Testis (tissue), 3 donors: ENCODE measurements around the gene POLR1G. TPM values are rescaled to one million over a fixed set of nuclear protein-coding genes. Genes with fewer than 3 reads are reported as not detected.

Experiments used
- DNase-seq: peaks from one replicate; pipeline ENCODE4 v3.0.0-alpha.2; 2019
- H3K27ac ChIP-seq, 2 donors: fragments of 200-600 bp; sonication (generic); one replicate each; pipeline ENCODE4 v1.5.1; 2019
- H3K27me3 ChIP-seq: fragments of 200-600 bp; sonication (generic); one replicate; pipeline ENCODE4 v1.5.1; 2019
- H3K36me3 ChIP-seq: fragments of 200-600 bp; sonication (generic); one replicate; pipeline ENCODE4 v1.5.1; 2017; ENCODE audit warnings: low read depth; ENCODE audit errors: missing control alignments
- H3K4me1 ChIP-seq: fragments of 200-600 bp; sonication (generic); one replicate; pipeline ENCODE4 v1.5.1; 2019
- H3K4me3 ChIP-seq, 2 donors: fragments of 200-600 bp; sonication (generic); one replicate each; pipeline ENCODE4 v1.5.1; 2017 to 2019
- H3K9me3 ChIP-seq: fragments of 200-600 bp; sonication (generic); one replicate; pipeline ENCODE4 v1.5.1; 2017
- CTCF ChIP-seq, 3 experiments: fragments of 450-650 bp in 2 of 3; fragments of 200-600 bp in 1 of 3; sonication (generic) in 1 of 3; IDR thresholded peaks; one replicate each; pipeline ENCODE4 v1.5.1; 2016 to 2019; ENCODE audit warnings: antibody characterized with exemption in 3 of 3, mild to moderate bottlenecking in 2 of 3, moderate library complexity in 1 of 3
- POLR2A ChIP-seq: fragments of 450-650 bp; IDR thresholded peaks from one replicate; pipeline ENCODE4 v1.6.1; 2017; ENCODE audit warnings: antibody characterized with exemption, mild to moderate bottlenecking, moderate library complexity
- WGBS, 2 donors: methylation state at CpG; one replicate each; pipeline ENCODE4 v1.1.5; 2018; 5-methylcytosine and 5-hydroxymethylcytosine counted together
- intact Hi-C: fragments of 100-400 bp; cut with DNase I; formaldehyde crosslinking; loops from one replicate; pipeline ENCODE4 v1.15.1; 2023; ENCODE audit warnings: low total_unique reads
- polyA plus RNA-seq: library from polyadenylated mRNA; stranded (reverse); fragments of 350-450 nt; fragmentation: Illumina TruSeq; extraction: RNeasy Lipid Tissue Mini Kit (QIAGEN cat#74804); gene quantifications from one replicate; pipeline ENCODE4 v1.2.3, GENCODE V29; 2014; ENCODE audit warnings: low read depth, low replicate concordance; ENCODE audit not compliant: insufficient read depth
- total RNA-seq, 2 donors: library from RNA; depleted of rRNA; stranded (reverse); fragments of >200 nt; gene quantifications; one replicate each; pipeline ENCODE4 v1.2.3, GENCODE V29; 2016

Gene POLR1G
- total and polyA plus RNA-seq, 3 donors from 2014 or later = 5.8 to 12.1 (median 10.2) TPM

DNA sequence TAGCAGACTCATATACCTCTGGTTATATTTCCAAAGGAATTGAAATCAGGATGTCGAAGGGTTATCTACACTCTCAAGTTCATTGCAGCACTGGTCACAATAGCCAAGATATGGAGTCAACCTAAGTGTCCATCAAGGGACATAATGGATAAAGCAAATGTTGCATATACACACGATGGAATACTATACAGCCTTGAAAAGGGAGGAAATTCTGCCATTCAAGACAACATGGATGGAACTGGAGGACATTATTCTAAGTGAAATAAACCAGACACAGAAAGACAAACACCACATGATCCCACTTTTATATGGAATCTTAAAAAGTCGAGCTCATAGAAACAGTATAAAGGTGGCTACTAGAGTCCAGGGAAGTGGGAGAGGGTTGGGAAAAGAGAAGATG lies 30.9 kb downstream of the POLR1G start:
- no peaks in the 10 kb centered on the region for H3K36me3 ChIP-seq
- intact Hi-C loops = no loop called here
- H3K4me3 ChIP-seq = no peak overlapping the region
- peaks cover 6% of the 10 kb centered on the region for H3K4me1 ChIP-seq
- no peaks in the 10 kb centered on the region for H3K27me3 ChIP-seq
- 88 to 91% methylated on average over 3 of the region's 3 CpGs for WGBS, 2 donors
- TF ChIP-seq CTCF (IDR thresholded peaks at IDR 0.05) (no peak), POLR2A (no peak)
- no peaks in the 10 kb centered on the region for H3K9me3 ChIP-seq
- no peak for DNase-seq
- no peak overlapping the region for H3K27ac ChIP-seq

DNA sequence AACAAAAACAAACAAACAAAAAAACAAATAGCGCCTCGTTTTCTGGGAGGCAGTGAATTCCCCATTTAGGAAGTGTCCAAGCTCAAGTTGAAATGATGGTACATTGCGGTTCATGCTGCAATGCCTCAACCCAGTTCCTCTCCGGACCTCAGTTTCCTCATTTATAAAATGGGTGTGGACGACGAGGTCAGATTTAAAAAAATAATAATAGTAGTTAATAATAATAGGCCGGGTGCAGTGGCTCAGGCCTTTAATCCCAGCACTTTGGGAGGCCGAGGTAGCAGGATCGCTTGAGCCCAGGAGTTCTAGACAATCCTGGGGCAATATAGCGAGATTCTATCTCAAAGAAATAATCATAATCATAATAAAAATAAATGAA lies 32.7 kb downstream of the POLR1G start:
- intact Hi-C loops = loop anchor here (2.0 kb wide), 1 partner anchor 40 kb away; no protein-coding TSS in a partner anchor
- H3K4me3 ChIP-seq = peak overlapping the region; percentile 66 to 81
- H3K27me3 ChIP-seq = no peaks in the 10 kb centered on the region
- H3K27ac ChIP-seq = peak overlapping the region; percentile 93 to 97
- no peaks in the 10 kb centered on the region for H3K9me3 ChIP-seq
- TF ChIP-seq CTCF (IDR thresholded peaks at IDR 0.05) (no peak), POLR2A (no peak)
- H3K36me3 ChIP-seq = no peaks in the 10 kb centered on the region
- WGBS, 2 donors = 20 to 27% methylated on average over 10 of the region's 10 CpGs
- DNase-seq = no peak
- H3K4me1 ChIP-seq = peaks cover 12% of the 10 kb centered on the region

- no peaks in the 10 kb centered on the region for H3K9me3 ChIP-seq
- TF ChIP-seq CTCF (IDR thresholded peaks at IDR 0.05) (peak; percentile 98 to 100 (median 100)), POLR2A (no peak)
- DNase-seq = peak; percentile 90
- peaks cover 16% of the 10 kb centered on the region for H3K4me1 ChIP-seq
- peak overlapping the region; percentile 93 to 97 for H3K27ac ChIP-seq
- WGBS, 2 donors = 1% methylated on average over 43 to 77 of the region's 78 CpGs
- H3K36me3 ChIP-seq = no peaks in the 10 kb centered on the region
- intact Hi-C loops = loop anchor here (2.0 kb wide), 1 partner anchor 39 kb away; no protein-coding TSS in a partner anchor
- peak overlapping the region; percentile 66 to 81 for H3K4me3 ChIP-seq
- no peaks in the 10 kb centered on the region for H3K27me3 ChIP-seq
These were observed 33.3 kb downstream of the POLR1G start for GRCh38 chr19:45439569-45440258.

GRCh38 chr19:45440259-45440638 lies 33.8 kb downstream of the POLR1G start:
- H3K9me3 ChIP-seq = no peaks in the 10 kb centered on the region
- H3K36me3 ChIP-seq = no peaks in the 10 kb centered on the region
- no peak for DNase-seq
- 34 to 36% methylated on average over 8 to 9 of the region's 9 CpGs for WGBS, 2 donors
- peak overlapping the region; percentile 93 to 97 for H3K27ac ChIP-seq
- peaks cover 16% of the 10 kb centered on the region for H3K4me1 ChIP-seq
- TF ChIP-seq CTCF (IDR thresholded peaks at IDR 0.05) (no peak), POLR2A (no peak)
- intact Hi-C loops = no loop called here
- H3K27me3 ChIP-seq = no peaks in the 10 kb centered on the region
- H3K4me3 ChIP-seq = peak overlapping the region; percentile 66 to 81
